Measurements from ENCODE around the gene SCNM1. TPM values are rescaled to one million over a fixed set of nuclear protein-coding genes. Genes with fewer than 3 reads are reported as not detected.
A peak's percentile ranks its signal among the peaks of the same experiment; 100 is the strongest.
"Not testable (repeated sequence)": the region's sequence is repeated elsewhere in the genome, so short reads cannot be mapped to it uniquely, and the experiment has no call there.

The SCNM1 gene
- total and polyA plus RNA-seq, 9 donors = 32.9 to 53.6 (median 36.9) TPM

GRCh38 chr1:151165281-151165737 lies 635 bp upstream of the SCNM1 start:
- peak overlapping the region; percentile 96 for H3K4me3 ChIP-seq (ENCODE audit: low read length)
- DNase-seq = peak; percentile 87
- H3K27ac ChIP-seq (ENCODE audit: low read length) = peak overlapping the region; percentile 94
- H3K27me3 ChIP-seq (ENCODE audit: control insufficient read depth, insufficient read depth, low read length) = no peaks in the 10 kb centered on the region
- peaks cover 41% of the 10 kb centered on the region for H3K36me3 ChIP-seq (ENCODE audit: control insufficient read depth, insufficient read depth, low read length)
- H3K9me3 ChIP-seq (replicated peaks; ENCODE audit: control insufficient read depth, low read depth, low read length) = no peaks in the 10 kb centered on the region
- H3K4me1 ChIP-seq (ENCODE audit: control insufficient read depth, insufficient read depth, low read length) = peaks cover 21% of the 10 kb centered on the region
- 2% methylated on average over 12 of the region's 15 CpGs for WGBS (ENCODE audit: insufficient coverage)

GRCh38 chr1:151166505-151166956 lies 587 bp downstream of the SCNM1 start:
- H3K4me1 ChIP-seq (ENCODE audit: control insufficient read depth, insufficient read depth, low read length) = peaks cover 27% of the 10 kb centered on the region
- H3K36me3 ChIP-seq (ENCODE audit: control insufficient read depth, insufficient read depth, low read length) = peaks cover 42% of the 10 kb centered on the region
- H3K27ac ChIP-seq (ENCODE audit: low read length) = peak overlapping the region; percentile 89

GRCh38 chr1:151167116-151167515 lies 1.2 kb downstream of the SCNM1 start:
- Histone ChIP-seq H3K4me1 (ENCODE audit: control insufficient read depth, insufficient read depth, low read length) (peaks cover 27% of the 10 kb centered on the region), H3K27me3 (ENCODE audit: control insufficient read depth, insufficient read depth, low read length) (no peaks in the 10 kb centered on the region), H3K4me3 (ENCODE audit: low read length) (peak overlapping the region; percentile 96), H3K9me3 (replicated peaks; ENCODE audit: control insufficient read depth, low read depth, low read length) (no peaks in the 10 kb centered on the region), H3K27ac (ENCODE audit: low read length) (no peak overlapping the region), H3K36me3 (ENCODE audit: control insufficient read depth, insufficient read depth, low read length) (peaks cover 44% of the 10 kb centered on the region)
- WGBS (ENCODE audit: insufficient coverage) = 86% methylated on average over 2 of the region's 6 CpGs
- DNase-seq = no peak

More at GRCh38 chr1:151166505-151166956, 587 bp downstream of the SCNM1 start:
- no peak for DNase-seq
- no peaks in the 10 kb centered on the region for H3K9me3 ChIP-seq (replicated peaks; ENCODE audit: control insufficient read depth, low read depth, low read length)
- no CpG with 5 or more reads among the region's 15 CpGs for WGBS (ENCODE audit: insufficient coverage)
- no peaks in the 10 kb centered on the region for H3K27me3 ChIP-seq (ENCODE audit: control insufficient read depth, insufficient read depth, low read length)
- H3K4me3 ChIP-seq (ENCODE audit: low read length) = peak overlapping the region; percentile 96

GRCh38 chr1:151171190-151171589 lies 5.2 kb downstream of the SCNM1 start:
- no peak overlapping the region for H3K27ac ChIP-seq (ENCODE audit: low read length)
- peaks cover 36% of the 10 kb centered on the region for H3K4me1 ChIP-seq (ENCODE audit: control insufficient read depth, insufficient read depth, low read length)
- peaks cover 66% of the 10 kb centered on the region for H3K36me3 ChIP-seq (ENCODE audit: control insufficient read depth, insufficient read depth, low read length)
- no peak for DNase-seq
- H3K27me3 ChIP-seq (ENCODE audit: control insufficient read depth, insufficient read depth, low read length) = no peaks in the 10 kb centered on the region
- no peak overlapping the region for H3K4me3 ChIP-seq (ENCODE audit: low read length)
- H3K9me3 ChIP-seq (replicated peaks; ENCODE audit: control insufficient read depth, low read depth, low read length) = no peaks in the 10 kb centered on the region
- WGBS (ENCODE audit: insufficient coverage) = 75% methylated on average over 1 of the region's 5 CpGs

GRCh38 chr1:151175041-151175741 lies 9.2 kb downstream of the SCNM1 start:
- H3K9me3 ChIP-seq (replicated peaks; ENCODE audit: control insufficient read depth, low read depth, low read length) = no peaks in the 10 kb centered on the region
- peaks cover 72% of the 10 kb centered on the region for H3K36me3 ChIP-seq (ENCODE audit: control insufficient read depth, insufficient read depth, low read length)
- peaks cover 23% of the 10 kb centered on the region for H3K4me1 ChIP-seq (ENCODE audit: control insufficient read depth, insufficient read depth, low read length)
- WGBS (ENCODE audit: insufficient coverage) = 0% methylated on average over 1 of the region's 6 CpGs
- H3K4me3 ChIP-seq (ENCODE audit: low read length) = peak overlapping the region; percentile 7
- no peaks in the 10 kb centered on the region for H3K27me3 ChIP-seq (ENCODE audit: control insufficient read depth, insufficient read depth, low read length)
- peak overlapping the region; percentile 83 for H3K27ac ChIP-seq (ENCODE audit: low read length)
- DNase-seq = peak; percentile 88

GRCh38 chr1:151175863-151176262 lies 9.9 kb downstream of the SCNM1 start, which contains the start of gene TMOD4:
TSS of gene TMOD4 (minus strand) at chr1:151175981. CDS start at chr1:151174875, 1,106 bp downstream.
- Histone ChIP-seq H3K36me3 (ENCODE audit: control insufficient read depth, insufficient read depth, low read length) (peaks cover 70% of the 10 kb centered on the region), H3K27me3 (ENCODE audit: control insufficient read depth, insufficient read depth, low read length) (no peaks in the 10 kb centered on the region), H3K4me1 (ENCODE audit: control insufficient read depth, insufficient read depth, low read length) (peaks cover 18% of the 10 kb centered on the region), H3K9me3 (replicated peaks; ENCODE audit: control insufficient read depth, low read depth, low read length) (no peaks in the 10 kb centered on the region), H3K4me3 (ENCODE audit: low read length) (peak within 1 kb of the TSS; percentile 7), H3K27ac (ENCODE audit: low read length) (peak within 1 kb of the TSS; percentile 83)
- peak; percentile 47 for DNase-seq
- WGBS (ENCODE audit: insufficient coverage) = no CpG with 5 or more reads among the region's 4 CpGs

- no peak for DNase-seq
- WGBS (ENCODE audit: insufficient coverage) = 90% methylated on average over 17 of the region's 17 CpGs
- H3K9me3 ChIP-seq (replicated peaks; ENCODE audit: control insufficient read depth, low read depth, low read length) = no peaks in the 10 kb centered on the region
- peaks cover 17% of the 10 kb centered on the region for H3K4me1 ChIP-seq (ENCODE audit: control insufficient read depth, insufficient read depth, low read length)
- no peaks in the 10 kb centered on the region for H3K27me3 ChIP-seq (ENCODE audit: control insufficient read depth, insufficient read depth, low read length)
- H3K4me3 ChIP-seq (ENCODE audit: low read length) = no peak overlapping the region
- H3K36me3 ChIP-seq (ENCODE audit: control insufficient read depth, insufficient read depth, low read length) = peaks cover 70% of the 10 kb centered on the region
- H3K27ac ChIP-seq (ENCODE audit: low read length) = no peak overlapping the region
These were observed 10.6 kb downstream of the SCNM1 start for GRCh38 chr1:151176514-151177045.

- 96% methylated on average over 5 of the region's 10 CpGs for WGBS (ENCODE audit: insufficient coverage)
- H3K27me3 ChIP-seq (ENCODE audit: control insufficient read depth, insufficient read depth, low read length) = no peaks in the 10 kb centered on the region
- H3K27ac ChIP-seq (ENCODE audit: low read length) = no peak overlapping the region
- H3K4me3 ChIP-seq (ENCODE audit: low read length) = no peak overlapping the region
- H3K9me3 ChIP-seq (replicated peaks; ENCODE audit: control insufficient read depth, low read depth, low read length) = no peaks in the 10 kb centered on the region
- peaks cover 12% of the 10 kb centered on the region for H3K4me1 ChIP-seq (ENCODE audit: control insufficient read depth, insufficient read depth, low read length)
- no peak for DNase-seq
- peaks cover 56% of the 10 kb centered on the region for H3K36me3 ChIP-seq (ENCODE audit: control insufficient read depth, insufficient read depth, low read length)
These were observed 18.3 kb downstream of the SCNM1 start for GRCh38 chr1:151184211-151184610.

- Histone ChIP-seq H3K36me3 (ENCODE audit: control insufficient read depth, insufficient read depth, low read length) (peaks cover 33% of the 10 kb centered on the region), H3K9me3 (replicated peaks; ENCODE audit: control insufficient read depth, low read depth, low read length) (no peaks in the 10 kb centered on the region), H3K27me3 (ENCODE audit: control insufficient read depth, insufficient read depth, low read length) (no peaks in the 10 kb centered on the region), H3K27ac (ENCODE audit: low read length) (no peak overlapping the region), H3K4me1 (ENCODE audit: control insufficient read depth, insufficient read depth, low read length) (peaks cover 12% of the 10 kb centered on the region), H3K4me3 (ENCODE audit: low read length) (no peak overlapping the region)
- DNase-seq = no peak
- WGBS (ENCODE audit: insufficient coverage) = no CpG with 5 or more reads among the region's 1 CpG
These were observed 21.3 kb downstream of the SCNM1 start for GRCh38 chr1:151187205-151187604.

GRCh38 chr1:151188667-151189066 lies 22.7 kb downstream of the SCNM1 start:
- WGBS (ENCODE audit: insufficient coverage) = 91% methylated on average over 4 of the region's 8 CpGs
- H3K27me3 ChIP-seq (ENCODE audit: control insufficient read depth, insufficient read depth, low read length); H3K9me3 ChIP-seq (replicated peaks; ENCODE audit: control insufficient read depth, low read depth, low read length); DNase-seq: not testable (repeated sequence)
- Histone ChIP-seq H3K4me1 (ENCODE audit: control insufficient read depth, insufficient read depth, low read length) (peaks cover 12% of the 10 kb centered on the region), H3K27ac (ENCODE audit: low read length) (peak overlapping the region; percentile 95), H3K36me3 (ENCODE audit: control insufficient read depth, insufficient read depth, low read length) (peaks cover 19% of the 10 kb centered on the region), H3K4me3 (ENCODE audit: low read length) (peak overlapping the region; percentile 83)

All from muscle of leg (tissue), 11 donors.